ENCODE measurements around the gene SHCBP1L.

SHCBP1L gene

DNA sequence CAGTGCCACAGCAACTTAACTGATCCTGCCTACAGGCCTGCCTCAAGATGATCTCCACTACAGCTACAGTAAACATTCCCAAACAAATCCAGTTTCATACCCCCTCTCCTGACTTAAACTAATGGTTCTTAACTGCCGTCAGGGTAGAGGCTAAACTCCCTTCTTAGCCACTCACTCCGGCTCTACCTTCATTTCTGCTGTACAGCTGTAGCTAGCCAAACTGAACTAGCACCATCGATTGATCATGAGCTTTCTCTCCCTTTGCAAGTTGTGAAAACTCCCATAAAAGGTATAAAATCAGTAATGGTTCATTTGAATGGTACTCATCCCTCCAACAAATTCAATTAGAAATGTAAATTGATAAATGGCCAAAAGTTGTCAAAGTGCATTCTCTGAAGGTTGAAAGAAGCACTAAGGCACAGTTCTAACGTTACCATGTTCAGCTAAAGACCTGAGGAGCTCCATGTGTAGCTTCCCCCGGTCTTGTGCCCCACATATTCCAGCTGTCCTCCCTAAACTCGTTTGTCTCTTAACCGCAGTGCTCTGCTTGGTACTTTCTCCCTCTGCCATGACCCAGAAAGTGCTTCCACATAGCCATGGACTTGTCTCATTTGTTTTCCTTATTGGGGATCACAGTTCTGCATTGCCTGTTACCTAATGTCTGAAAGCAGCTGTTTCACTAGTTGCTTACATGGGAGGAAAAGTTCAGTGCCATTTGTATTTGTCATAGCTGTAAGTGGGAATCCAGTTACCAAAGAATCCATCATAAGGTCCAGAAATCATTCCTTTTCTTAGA lies 64.0 kb downstream of the SHCBP1L start:
- DNase-seq: no peak

GRCh38 chr1:182886985-182887384 lies 66.0 kb downstream of the SHCBP1L start:
- DNase-seq: no peak

GRCh38 chr1:182885591-182885990 lies 67.4 kb downstream of the SHCBP1L start:
- DNase-seq: no peak

DNA sequence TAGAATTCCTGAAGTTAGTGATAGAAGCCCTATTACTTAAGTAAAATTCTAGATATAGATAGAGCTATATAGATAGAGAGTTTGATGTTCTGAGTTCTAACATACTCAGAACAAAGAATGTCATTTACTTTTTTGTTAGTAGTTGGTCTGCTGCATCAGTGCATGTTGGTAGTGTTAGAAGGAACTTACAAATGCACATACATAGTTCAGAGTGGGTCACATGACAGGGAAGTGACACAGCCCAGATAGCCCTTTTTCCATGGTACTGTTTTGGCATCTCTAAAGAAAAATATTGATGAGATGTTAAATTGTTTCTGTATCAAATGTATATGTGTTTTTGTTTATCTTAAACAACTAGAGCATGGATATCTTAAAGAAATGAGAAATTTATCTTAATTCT lies 68.1 kb downstream of the SHCBP1L start:
- DNase-seq: no peak

GRCh38 chr1:182877842-182878241 lies 75.1 kb downstream of the SHCBP1L start:
- DNase-seq: peak; percentile 34

- no peak for DNase-seq
Observed at GRCh38 chr1:182877331-182877730, 75.6 kb downstream of the SHCBP1L start.

- DNase-seq: no peak
Observed at GRCh38 chr1:182875889-182876288, 77.1 kb downstream of the SHCBP1L start.

DNA sequence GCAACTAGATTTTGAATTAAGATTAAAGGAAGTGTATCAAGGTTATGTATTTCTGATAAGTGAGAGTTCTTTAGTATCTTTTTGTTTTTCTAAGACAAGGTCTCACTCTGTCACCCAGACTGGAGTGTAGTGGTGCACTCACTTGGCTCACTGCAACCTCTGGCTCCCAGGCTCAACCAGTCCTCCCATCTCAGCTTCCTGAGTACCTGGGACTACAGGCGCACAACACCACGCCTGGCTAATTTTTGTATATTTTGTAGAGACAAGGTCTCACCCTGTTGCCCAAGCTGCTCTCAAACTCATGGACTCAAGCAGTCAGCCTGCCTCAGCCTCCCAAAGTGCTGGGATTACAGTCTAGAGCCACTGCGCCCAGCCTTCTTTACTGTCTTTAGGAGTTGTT lies 80.1 kb downstream of the SHCBP1L start:
- no peak for DNase-seq

- DNase-seq: no peak
Observed at GRCh38 chr1:182869241-182869666, 83.7 kb downstream of the SHCBP1L start.

DNA sequence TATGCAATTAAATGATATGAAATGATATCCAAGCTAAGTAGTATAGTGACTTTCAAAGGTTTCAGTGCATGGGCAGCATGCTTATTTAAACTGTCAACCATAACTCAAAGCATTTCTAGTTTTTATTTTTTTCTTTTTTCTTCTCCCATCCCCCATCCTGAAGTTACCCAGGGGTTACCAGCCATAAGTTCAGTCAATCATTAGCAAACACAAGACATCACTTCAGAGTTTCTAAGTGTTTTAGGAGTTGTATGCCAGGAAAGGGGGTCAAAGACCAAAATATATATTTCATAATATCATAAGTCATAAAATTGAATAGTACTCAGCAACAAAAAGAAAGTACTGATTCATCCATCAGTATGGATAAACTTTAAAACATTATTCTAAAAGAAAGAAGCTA lies 85.1 kb downstream of the SHCBP1L start:
- DNase-seq: no peak

- no peak for DNase-seq
Observed at GRCh38 chr1:182863940-182864339, 89.0 kb downstream of the SHCBP1L start.

GRCh38 chr1:182862827-182863226 lies 90.1 kb downstream of the SHCBP1L start:
- no peak for DNase-seq

- DNase-seq: no peak
Observed at GRCh38 chr1:182861994-182862393, 91.0 kb downstream of the SHCBP1L start.

- no peak for DNase-seq
Observed at GRCh38 chr1:182860658-182861057, 92.3 kb downstream of the SHCBP1L start.

DNA sequence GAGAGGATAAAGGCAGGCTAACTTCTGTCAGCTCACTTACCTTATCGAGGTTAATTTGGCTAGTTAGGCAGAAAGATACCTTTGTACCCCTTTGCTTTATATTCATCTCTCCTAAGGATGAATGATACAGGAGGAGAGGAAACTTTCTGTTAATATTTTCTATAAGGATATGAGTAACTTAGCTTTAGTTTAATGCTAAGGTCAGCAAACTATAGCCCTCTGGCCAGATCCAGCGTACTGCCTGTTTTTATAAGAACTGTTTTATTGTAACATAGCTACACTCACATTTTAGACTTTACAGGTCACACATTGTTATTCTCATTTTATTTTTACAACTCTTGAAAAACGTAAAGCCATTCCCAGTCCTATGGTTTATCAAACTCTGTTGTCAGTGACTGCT lies 95.8 kb downstream of the SHCBP1L start:
- DNase-seq: no peak

- DNase-seq: no peak
Observed at GRCh38 chr1:182855911-182856310, 97.1 kb downstream of the SHCBP1L start.

GRCh38 chr1:182851825-182852224 lies 101.1 kb downstream of the SHCBP1L start:
- DNase-seq: no peak

GRCh38 chr1:182850319-182850718 lies 102.6 kb downstream of the SHCBP1L start:
- DNase-seq: no peak
